HTR-8/SVneo (cell line): ENCODE data around the gene RHBDF1.
"Not testable (repeated sequence)": the region's sequence is repeated elsewhere in the genome, so short reads cannot be mapped to it uniquely, and the experiment has no call there.

Experiments
- DNase-seq: peaks from one replicate; pipeline ENCODE4 v3.0.0; 2011; ENCODE audit warnings: low spot score, mixed read lengths; ENCODE audit not compliant: insufficient read length
- FAIRE-seq: peaks from 2 replicates; lab custom pipeline; 2011; peaks lifted over from hg19 to GRCh38; lab: Jason Lieb, UNC

RHBDF1 gene

DNA sequence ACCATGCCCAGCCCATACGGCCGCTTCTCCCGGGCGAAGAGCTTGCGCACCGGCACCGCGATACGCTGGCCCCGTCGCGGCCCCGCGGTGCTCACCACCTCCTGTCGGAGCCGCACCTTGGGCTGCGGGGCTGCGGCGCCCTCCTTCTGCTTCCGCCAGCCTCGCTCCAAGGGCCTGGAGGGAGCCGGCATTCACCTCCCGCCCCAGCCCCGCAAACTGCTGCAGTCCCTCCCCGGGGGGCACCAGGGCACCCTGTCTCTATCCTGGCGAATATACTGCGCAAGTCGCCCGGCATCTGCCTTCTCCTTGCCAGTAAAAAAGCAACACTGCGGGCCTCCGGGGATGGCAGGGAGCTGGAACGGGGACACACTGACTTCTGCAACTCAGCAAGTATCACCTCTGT lies 10.6 kb downstream of the RHBDF1 start:
- FAIRE-seq (no peak), DNase-seq (no peak)

DNA sequence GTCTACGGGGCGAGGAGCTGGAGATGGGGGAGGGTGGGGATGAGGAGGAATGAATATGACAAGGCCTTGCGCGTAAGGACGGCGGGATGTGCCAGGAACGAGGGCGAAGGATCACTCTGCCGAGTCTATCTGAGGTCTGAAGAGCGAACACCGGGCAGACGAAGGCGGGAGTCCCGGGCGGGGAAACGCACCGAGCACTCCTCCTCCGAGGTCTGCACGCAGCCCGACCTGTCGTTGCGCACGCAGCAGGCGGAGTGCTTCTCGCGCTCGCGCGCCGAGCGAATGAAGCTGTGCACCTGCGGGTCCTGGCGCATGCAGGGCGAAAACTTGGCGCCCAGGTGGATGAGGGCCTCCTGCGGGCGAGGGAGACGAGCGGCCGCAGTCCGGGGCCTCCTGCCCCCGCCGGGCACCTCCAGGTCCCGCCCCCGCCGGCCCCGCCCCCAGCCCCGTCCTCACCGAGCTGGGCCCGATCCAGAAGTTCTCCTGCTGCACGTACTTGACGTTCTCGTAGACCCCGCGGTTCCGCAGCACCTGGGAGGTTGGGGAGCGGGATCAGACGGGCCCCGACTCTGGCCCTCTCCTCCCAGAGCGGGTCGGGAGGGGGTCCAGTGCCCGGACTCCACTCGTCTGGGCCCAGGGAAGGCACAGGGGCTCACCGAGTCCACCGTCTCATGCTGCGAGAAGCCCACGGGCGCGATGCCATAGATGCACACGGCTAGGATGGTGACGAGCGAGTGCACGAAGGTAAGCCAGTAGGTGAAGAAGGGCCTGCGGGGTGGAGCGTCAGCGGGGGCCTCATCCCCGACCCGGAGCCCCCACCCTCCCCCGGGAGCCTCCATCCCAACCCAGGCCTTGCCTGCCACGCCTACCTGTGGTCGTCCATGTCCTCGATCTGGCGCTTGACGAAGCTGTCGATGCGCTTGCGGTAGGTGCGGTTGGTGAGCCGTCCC lies 11.2 kb downstream of the RHBDF1 start:
- FAIRE-seq (no peak), DNase-seq (no peak)

DNA sequence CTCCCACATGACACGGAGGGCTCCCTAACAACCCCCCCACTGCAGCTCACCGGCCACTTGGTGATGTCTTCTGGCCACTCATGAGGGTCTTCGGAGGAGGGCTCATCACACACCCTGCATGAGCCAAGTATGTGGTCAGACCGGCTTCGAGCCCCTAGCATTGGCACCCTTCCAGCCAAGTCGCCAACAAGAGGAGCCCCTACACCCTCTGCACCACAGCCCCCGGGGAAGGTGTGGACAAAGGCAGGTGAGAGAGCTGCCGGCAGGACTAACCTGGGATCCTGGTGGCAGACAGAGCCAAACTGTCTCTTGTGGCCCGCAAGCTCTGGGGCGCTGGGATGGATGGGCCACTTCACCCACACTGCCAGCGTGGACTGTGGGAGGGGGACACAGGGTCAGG lies 12.3 kb downstream of the RHBDF1 start:
- no peak for FAIRE-seq
- no peak for DNase-seq

DNA sequence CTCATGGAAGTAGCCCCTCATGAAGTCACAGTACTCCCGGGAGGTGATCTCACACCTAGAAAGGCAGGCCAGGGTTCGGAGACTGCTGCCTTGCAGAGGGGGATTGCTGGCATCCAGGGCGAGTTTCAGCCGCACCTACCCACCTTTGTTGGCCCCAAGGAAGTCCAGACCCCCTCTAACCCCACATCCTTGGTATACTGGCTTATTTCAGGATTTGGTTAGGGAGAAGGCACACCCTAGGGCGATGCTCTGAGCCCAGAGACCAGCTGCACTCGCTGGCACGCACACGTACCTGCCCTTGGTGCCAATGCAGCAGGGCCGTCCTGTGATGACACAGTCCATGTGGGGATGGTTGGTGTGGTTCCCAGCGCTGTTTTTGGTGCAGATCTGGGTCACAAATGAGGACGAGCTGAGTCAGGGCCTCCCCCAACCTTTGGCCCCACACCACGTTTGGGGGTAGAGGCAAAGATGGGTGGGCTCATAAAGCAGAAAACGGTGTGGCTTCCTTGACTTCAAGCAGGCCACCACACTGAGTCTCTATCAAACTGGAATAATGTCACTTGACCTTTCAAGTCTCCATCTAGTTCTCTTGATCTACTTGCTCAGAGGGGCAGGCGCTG lies 12.9 kb downstream of the RHBDF1 start:
- DNase-seq (no peak), FAIRE-seq (no peak)

DNA sequence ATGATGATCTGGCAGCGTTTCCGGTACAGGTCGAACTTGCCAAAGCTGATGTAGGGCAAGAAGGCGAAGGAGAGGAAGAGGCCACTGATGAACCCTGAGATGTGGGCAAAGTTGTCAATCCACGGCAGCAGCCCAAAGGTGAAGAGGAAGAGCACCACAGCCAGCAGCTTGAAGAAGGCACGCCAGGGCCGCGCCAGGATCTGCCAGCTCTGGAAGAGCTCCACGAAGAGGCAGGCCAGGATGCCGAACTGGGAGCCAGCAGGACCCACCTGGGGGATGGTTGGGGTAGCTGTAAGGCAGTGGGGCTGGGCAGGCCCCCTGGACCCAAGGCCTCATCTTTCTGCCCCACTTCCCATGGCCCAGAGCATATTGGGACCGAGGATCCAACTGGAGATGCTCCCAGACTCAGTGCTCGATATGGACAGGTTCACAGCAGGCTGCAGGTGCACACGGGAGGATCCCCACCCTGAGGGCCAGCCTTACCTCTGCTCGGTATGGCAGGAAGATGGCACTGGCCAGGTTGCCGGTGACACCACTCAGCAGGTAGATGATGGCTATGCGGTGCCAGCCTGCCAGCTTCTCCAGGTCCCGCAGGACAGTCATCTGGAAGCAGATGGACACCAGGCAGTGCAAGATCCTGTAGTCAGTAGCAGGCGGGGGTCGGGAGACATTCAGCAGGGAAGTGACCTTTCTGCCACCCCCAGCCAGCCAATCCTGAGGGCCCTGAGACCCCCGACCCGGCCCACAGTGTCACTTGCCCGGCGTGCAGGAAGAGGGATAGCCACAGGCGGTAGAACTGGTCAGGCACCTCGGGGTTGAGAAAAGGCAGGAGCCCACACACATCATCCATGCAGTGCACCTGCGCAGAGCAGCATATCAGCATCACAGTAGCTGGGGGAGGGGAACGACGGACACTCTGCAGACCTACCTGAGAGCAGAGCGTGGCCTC lies 13.7 kb downstream of the RHBDF1 start:
- FAIRE-seq (no peak), DNase-seq (no peak)

DNA sequence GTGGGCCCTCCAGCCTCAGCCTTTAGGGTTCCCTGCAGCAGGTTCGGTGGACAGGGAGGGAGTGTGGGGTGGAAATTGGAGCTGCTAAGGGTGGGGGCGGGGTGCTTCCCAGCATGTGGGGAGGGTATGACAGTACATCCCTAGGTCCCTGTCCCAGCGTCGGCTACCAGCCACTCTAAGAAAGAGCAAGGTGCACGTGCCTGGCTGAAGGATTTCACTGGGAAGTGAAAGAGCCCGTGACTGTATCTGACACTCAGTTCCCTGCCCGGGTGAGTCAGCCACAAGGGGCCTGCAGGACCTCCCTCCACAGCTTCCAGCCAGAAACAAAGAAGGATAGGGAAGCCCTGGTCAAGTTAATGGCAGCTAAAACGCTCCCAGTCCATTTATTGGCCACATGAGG lies 14.7 kb downstream of the RHBDF1 start:
- FAIRE-seq = no peak
- no peak for DNase-seq

DNA sequence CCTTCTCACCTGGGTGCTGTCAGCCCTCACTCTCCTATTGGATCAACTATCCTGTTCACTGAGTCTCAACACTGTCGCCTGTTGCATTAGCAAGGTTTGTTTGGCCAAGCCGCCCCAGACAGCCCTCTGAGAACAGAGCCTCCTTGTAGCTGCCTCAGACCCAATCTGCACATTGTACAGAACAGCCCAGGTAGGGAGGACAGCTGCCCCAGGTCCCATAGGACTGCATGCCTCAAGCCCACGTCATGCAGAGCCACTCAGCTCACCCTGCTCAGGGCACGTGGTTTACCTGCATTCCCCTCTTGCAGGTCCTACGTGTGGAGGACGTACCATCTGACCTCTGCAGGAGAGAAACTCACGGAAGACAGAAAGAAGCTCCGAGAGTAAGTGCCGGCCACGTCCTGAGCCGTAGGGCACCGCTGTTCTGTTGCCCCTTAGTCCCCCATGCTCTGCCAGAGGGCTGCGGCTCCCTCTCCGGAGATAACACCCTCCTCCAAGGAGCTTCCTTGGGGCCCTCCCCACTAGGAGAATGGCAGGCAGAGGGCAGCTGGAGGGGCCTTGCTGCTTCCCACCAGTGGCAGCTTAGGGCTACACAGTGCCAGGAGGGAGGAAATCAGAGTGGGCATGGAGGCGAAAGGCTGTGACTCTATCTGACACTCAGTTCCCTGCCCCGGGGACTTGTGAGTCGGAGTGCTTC lies 16.1 kb downstream of the RHBDF1 start:
- FAIRE-seq = no peak

DNA sequence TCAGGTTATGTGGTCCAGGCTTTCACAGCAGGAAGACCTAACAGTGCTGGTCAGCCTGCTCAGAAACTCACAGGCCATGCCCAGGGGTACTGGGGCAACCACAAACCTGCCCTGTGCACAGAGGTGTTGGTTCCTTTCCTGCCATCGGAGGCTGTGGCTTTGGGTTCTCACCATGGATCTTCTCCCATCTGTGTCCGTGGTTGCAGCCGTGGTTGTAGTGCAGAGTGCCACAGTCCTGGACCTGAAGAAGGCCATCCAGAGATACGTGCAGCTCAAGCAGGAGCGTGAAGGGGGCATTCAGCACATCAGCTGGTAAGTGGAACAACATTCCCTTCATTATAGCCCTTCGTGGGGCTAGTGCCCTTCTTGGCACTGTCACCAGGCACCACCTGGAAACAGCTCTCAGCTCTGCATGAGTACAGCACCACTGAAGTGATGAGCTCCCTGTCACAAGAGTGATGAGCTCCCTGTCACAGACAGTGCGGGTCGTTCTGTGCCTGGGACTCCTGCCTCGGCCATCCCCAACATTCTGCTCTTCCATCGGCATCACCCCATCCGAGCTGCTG lies 16.8 kb downstream of the RHBDF1 start:
- DNase-seq = no peak
- no peak for FAIRE-seq

More for the DNA sequence above, 16.1 kb downstream of the RHBDF1 start:
- no peak for DNase-seq

DNA sequence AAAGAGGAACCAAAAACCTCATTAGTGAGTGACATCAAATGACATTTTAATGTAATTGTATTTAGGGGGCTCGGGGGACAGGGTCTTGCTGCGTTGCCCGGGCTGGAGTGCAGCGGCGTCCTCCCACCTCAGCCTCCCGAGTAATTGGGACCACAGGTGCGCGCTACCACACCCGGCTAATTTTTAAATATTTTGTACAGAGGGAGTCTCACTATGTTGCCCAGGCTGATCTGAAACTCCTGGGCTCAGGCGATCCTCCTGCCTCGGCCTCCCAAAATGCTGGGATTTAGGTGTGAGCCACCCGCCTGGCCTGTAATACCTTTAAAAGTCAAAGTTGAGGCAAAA lies 18.2 kb downstream of the RHBDF1 start:
- FAIRE-seq = no peak
- no peak for DNase-seq

DNA sequence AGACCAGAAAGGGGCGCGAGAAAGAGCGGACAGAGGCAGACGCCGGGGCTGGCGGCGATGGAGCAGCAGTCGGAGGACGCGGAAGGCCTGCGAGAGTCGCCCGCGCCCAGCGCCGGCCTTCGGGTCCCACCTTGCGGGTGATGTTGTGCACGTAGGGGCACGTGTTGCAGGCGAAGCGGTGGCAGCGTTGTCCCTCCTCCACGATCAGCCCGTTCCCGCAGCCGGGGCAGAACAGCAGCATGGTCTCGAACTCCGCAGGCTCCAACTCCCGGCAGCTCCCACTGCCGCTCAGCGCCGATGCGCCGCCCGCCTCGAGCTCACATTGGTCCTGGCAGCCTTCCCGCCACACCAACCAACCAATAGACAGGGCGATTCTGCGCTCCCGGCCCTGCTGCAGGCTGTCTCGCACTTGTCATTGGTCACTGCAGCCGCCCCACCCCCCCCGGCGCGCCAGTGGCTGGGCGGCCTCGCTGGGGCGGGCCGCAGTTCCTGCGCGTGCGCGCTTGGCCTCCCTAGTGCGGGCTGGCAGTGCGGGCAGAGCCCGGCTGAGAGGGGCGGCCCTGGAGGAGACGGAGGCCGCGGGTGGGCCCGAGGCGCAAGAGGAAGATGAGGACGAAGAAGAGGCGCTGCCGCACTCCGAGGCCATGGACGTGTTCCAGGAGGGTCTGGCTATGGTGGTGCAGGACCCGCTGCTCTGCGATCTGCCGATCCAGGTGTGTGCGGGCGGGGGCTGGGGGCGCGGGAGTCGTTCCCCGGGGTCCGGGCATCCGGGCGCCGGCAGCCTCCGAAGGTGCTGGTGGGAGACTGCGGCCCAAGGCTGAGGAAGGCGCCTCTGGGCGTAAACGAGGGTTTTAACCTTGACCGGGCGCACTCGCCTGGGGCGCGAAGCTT lies 18.8 kb downstream of the RHBDF1 start, which contains the start of the genes POLR3K and SNRNP25:
Gene POLR3K, minus strand, starts transcription at position 263 of the 891 bp plus-strand sequence. Its CDS starts 22 bp downstream, at position 241.
Gene SNRNP25, plus strand, starts transcription at position 483 of the 891 bp plus-strand sequence. Its CDS starts 189 bp downstream, at position 672.
- FAIRE-seq (peak; percentile 95), DNase-seq (peak; percentile 98)

DNA sequence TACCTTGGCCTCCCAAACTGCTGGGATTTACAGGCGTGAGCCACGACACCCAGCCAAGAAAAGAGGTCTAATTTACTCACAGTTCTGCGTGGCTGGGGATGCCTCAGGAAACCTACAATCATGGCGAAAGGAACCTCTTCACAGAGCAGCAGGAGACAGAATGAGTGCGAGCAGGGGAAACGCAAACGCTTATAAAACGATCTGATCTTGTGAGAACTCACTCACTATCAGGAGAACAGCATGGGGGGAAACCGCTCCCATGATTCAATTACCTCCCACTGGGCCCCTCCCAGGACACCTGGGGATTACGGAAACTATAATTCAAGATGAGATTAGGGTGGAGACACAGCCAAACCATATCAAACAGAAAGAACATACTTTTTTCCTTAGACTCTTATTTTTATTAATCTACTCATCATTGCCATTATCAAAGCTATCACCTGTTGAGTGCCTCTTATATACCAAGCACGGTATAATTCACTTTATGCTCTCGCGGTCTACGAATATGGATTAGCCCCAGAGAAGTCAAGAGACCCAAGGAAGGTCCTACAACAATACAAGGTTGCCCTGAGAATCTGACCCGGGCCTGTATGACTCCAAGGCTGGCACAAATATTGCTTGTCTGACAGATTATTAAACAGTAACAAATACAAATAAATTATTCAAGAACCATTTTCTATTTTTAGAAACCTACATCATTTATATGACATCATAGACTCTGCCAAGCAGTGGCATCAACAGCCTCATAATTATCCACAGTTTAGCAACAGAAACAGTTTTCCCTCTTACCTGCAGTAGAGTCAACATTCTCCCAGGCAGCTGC lies 21.5 kb downstream of the RHBDF1 start:
- DNase-seq = no peak

DNA sequence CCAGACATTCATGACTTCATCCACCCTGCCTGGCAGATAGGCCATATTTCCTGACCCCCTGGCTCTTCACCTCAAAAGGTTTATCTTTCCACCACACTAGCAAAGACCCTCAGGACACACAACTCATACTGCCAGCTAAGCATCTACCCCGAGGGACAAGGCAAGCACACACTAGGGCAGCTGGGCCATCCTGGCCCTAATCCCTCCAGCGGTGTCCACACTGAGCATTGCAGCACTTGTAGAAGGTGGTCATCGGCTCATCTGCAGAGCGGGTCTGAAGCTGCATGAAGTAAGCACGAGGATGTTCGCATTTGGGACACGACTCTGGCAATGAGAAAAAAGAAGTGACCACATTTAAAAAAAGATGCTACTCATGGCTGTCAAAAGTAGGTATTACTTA lies 25.2 kb downstream of the RHBDF1 start:
- no peak for FAIRE-seq
- no peak for DNase-seq

More for the DNA sequence above, 21.5 kb downstream of the RHBDF1 start:
- no peak for FAIRE-seq

DNA sequence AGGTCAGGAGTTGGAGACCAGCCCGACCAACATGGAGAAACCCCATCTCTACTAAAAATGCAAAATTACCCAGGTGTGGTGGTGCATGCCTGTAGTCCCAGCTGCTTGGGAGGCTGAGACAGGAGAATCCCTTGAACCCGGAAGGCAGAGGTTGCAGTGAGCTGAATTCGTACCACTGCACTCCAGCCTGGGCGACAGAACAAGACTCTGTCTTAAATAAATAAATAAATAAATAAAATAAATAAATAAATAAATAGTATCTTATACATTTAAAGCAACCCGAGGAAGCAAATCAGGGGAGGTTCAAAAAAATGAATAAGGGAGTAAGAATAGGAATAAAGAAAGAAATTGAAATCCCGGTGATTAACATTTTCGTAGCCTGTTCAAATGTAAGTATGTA lies 25.9 kb downstream of the RHBDF1 start:
- DNase-seq, FAIRE-seq: not testable (repeated sequence)

DNA sequence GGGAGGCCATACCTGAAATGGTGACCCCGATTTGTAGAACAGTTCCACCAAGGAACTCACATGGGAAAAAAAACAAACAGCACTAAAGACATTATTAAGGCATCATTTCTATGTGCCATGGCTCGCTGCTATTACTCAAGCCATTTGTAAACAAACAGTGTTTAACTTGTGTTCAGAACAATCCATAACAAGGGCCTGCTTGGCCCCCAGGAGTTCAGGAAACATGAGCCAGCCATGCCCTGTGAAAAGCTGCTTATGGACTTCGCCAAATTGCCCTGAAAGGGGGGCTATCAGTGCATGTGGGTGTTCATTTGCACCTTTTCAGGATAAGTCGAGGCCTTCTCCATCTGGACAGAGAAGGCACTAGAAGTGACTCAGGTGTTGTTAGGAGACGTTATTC lies 27.0 kb downstream of the RHBDF1 start:
- FAIRE-seq = no peak
- no peak for DNase-seq

DNA sequence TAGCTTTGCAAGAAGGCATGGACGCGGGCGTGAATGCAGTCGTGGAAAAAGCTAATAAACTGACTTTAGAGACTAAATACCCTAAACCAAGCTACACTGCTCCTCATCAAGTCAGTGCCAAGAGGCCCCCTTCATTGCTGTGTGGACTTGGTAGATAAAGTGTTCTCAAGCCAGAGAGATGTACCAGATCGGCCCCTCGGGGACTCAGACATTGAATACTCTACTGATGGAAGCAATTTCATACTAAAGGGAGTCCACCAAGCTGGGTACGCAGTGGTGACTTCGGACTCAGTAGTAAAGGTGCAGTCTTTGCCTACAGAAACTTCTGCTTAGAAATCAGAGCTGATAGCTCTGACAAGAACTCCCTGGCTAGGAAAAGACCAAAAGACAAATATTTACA lies 27.8 kb downstream of the RHBDF1 start:
- FAIRE-seq = no peak
- DNase-seq = no peak

DNA sequence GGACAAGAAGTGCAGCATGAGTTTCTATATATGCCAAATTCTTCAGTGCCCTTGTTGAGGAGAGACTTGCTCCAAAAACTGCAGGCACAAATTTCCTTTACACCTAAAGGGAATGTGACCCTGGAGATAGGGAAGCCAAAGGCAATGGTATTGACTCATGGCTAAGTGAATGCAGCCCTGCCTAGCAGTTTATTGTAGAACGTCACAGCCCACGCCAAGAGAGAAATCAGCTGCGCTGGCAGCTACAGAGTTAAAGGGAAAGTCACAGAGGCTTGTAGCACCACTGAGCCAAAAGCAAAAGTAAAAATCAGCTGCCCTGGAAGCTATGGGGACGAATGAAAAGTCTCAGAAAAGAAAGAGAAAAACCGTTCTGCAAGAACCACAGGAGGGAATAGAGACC lies 29.1 kb downstream of the RHBDF1 start:
- FAIRE-seq = no peak
- no peak for DNase-seq

DNA sequence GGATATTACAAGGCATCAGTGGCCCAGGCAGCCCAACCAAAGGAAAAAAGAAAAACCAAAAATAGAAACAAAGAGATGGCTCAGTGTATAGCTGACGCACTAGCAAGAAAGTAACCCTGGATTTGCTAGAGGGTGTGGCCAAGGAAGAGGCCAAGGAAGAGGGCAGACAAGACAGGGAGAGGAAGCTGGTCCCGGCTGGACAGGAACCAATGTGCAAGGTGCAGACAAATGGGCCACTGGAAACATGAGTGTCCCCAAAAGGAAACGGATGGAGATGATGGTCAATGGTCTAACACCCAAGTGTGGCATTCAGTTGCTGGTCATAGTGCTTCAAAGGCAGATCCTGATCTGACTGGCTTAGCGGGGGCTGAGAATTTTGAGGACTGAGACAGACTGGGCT lies 29.7 kb downstream of the RHBDF1 start:
- FAIRE-seq = no peak
- no peak for DNase-seq

DNA sequence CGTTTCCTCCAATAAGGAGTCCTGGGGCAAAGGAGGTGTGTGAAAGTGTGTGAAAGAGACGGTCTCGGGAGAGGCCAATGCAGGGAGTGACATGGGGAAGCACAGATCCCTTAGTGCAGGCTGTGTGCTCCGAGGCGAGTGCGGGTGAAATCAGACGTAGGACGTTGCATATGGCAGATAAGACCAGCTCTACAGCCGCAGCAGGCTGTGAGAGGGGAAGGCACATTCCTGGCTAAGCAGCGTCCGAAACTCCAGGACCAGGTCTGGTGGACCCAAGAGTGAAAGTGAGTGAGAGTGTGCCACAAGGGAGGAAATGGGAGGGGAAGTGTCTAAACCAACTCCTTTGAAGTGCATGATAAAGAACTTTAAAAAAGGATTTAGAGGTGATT lies 30.4 kb downstream of the RHBDF1 start:
- FAIRE-seq = no peak

More for the DNA sequence above, 30.4 kb downstream of the RHBDF1 start:
- no peak for DNase-seq
